Erythroblast (primary cell): ENCODE results near the gene SPSB1.

Experiments used
- DNase-seq, 2 experiments: peaks; one replicate each; lab custom pipeline; 2025; lab: John Stamatoyannopoulos, UW
- GATA1 ChIP-seq: IDR thresholded peaks from 2 replicates; pipeline ENCODE4 v1.6.1; 2011; ENCODE audit warnings: low read depth, mild to moderate bottlenecking, control low read depth, low read length, moderate library complexity
- POLR2A ChIP-seq: IDR thresholded peaks from 2 replicates; pipeline ENCODE4 v1.6.1; 2011; ENCODE audit warnings: mild to moderate bottlenecking, low read length

Gene SPSB1

GRCh38 chr1:9416918-9417500 lies 124.3 kb downstream of the SPSB1 start:
- no peak for TF ChIP-seq POLR2A
- no peak for TF ChIP-seq GATA1
- DNase-seq = no peak

- TF ChIP-seq POLR2A (no peak), GATA1 (no peak)
- no peak for DNase-seq
Measured at GRCh38 chr1:9417695-9418094, 125.0 kb downstream of the SPSB1 start.

GRCh38 chr1:9418851-9419250 lies 126.2 kb downstream of the SPSB1 start:
- TF ChIP-seq GATA1 = no peak
- TF ChIP-seq POLR2A = no peak
- DNase-seq = no peak
